ENCODE data around the gene SYTL5. TPM values are rescaled to one million over a fixed set of nuclear protein-coding genes. Genes with fewer than 3 reads are reported as not detected.

SYTL5 gene
- total RNA-seq, 1 experiment from 2014 or later: 0.04 TPM

- POLR2A ChIA-PET (ENCODE audit: unreplicated experiment): no interaction called here
- no peaks in the 10 kb centered on the region for H3K36me3 ChIP-seq (ENCODE audit: low read depth, low read length)
- ATAC-seq (no peak), DNase-seq (no peak)
- H2AFZ ChIP-seq (ENCODE audit: low read length): no peak overlapping the region
- H3K79me2 ChIP-seq (ENCODE audit: low read length): no peaks in the 10 kb centered on the region
- BruUV-seq (replicated peaks): no TSS peak
- H3K9ac ChIP-seq (ENCODE audit: low read length): no peak overlapping the region
- no peaks in the 10 kb centered on the region for H4K20me1 ChIP-seq (ENCODE audit: low read length)
- TF ChIP-seq CTCF (conservative IDR thresholded peaks at IDR 0.05; ENCODE audit: low read depth, low read length) (no peak), EZH2 (IDR thresholded peaks at IDR 0.05; ENCODE audit: low read length, unreplicated experiment) (no peak), EZH2phosphoT487 (IDR thresholded peaks at IDR 0.05; ENCODE audit: borderline replicate concordance, low read length) (no peak)
- CTCF ChIA-PET: no interaction called here
- intact Hi-C loops (cut with micrococcal nuclease): no loop called here
- H3K9me3 ChIP-seq (ENCODE audit: low read length): no peaks in the 10 kb centered on the region
- H3K4me1 ChIP-seq (ENCODE audit: insufficient read depth, low read length): peaks cover 15% of the 10 kb centered on the region
- no peak overlapping the region for H3K4me3 ChIP-seq (ENCODE audit: low read length)
- no peaks in the 10 kb centered on the region for H3K9me2 ChIP-seq (replicated peaks; ENCODE audit: low read length)
- no peak overlapping the region for H3K27ac ChIP-seq (ENCODE audit: low read length)
- H3K27me3 ChIP-seq (ENCODE audit: low read length): no peaks in the 10 kb centered on the region
- no peak overlapping the region for H3K4me2 ChIP-seq (ENCODE audit: low read length)
- H3F3A ChIP-seq (ENCODE audit: low read length, unreplicated experiment): no peaks in the 10 kb centered on the region
Observed at GRCh38 chrX:37997096-37997495, 9.3 kb upstream of the SYTL5 start.

GRCh38 chrX:37998586-37999262 is 7.6 kb upstream of the SYTL5 start:
- ChIA-PET CTCF (no interaction called here), POLR2A (ENCODE audit: unreplicated experiment) (no interaction called here)
- H3K9ac ChIP-seq (ENCODE audit: low read length): no peak overlapping the region
- no peak overlapping the region for H2AFZ ChIP-seq (ENCODE audit: low read length)
- peak overlapping the region; percentile 36 for H3K27ac ChIP-seq (ENCODE audit: low read length)
- H3K9me3 ChIP-seq (ENCODE audit: low read length): no peaks in the 10 kb centered on the region
- BruUV-seq (replicated peaks): no TSS peak
- no peaks in the 10 kb centered on the region for H3F3A ChIP-seq (ENCODE audit: low read length, unreplicated experiment)
- no peak overlapping the region for H3K4me3 ChIP-seq (ENCODE audit: low read length)
- DNase-seq: peak; percentile 85
- intact Hi-C loops (cut with micrococcal nuclease): no loop called here
- no peaks in the 10 kb centered on the region for H3K27me3 ChIP-seq (ENCODE audit: low read length)
- peak; percentile 98 for ATAC-seq
- TF ChIP-seq EZH2 (IDR thresholded peaks at IDR 0.05; ENCODE audit: low read length, unreplicated experiment): no peak
- no peak for TF ChIP-seq CTCF (conservative IDR thresholded peaks at IDR 0.05; ENCODE audit: low read depth, low read length)
- no peak for TF ChIP-seq EZH2phosphoT487 (IDR thresholded peaks at IDR 0.05; ENCODE audit: borderline replicate concordance, low read length)
- H3K4me2 ChIP-seq (ENCODE audit: low read length): peak overlapping the region; percentile 49
- H4K20me1 ChIP-seq (ENCODE audit: low read length): no peaks in the 10 kb centered on the region
- no peaks in the 10 kb centered on the region for H3K79me2 ChIP-seq (ENCODE audit: low read length)
- H3K36me3 ChIP-seq (ENCODE audit: low read depth, low read length): no peaks in the 10 kb centered on the region
- no peaks in the 10 kb centered on the region for H3K9me2 ChIP-seq (replicated peaks; ENCODE audit: low read length)
- peaks cover 15% of the 10 kb centered on the region for H3K4me1 ChIP-seq (ENCODE audit: insufficient read depth, low read length)

GRCh38 chrX:38000706-38001105 is 5.6 kb upstream of the SYTL5 start:
- Histone ChIP-seq H3K79me2 (ENCODE audit: low read length) (no peaks in the 10 kb centered on the region), H3K36me3 (ENCODE audit: low read depth, low read length) (no peaks in the 10 kb centered on the region), H3K27me3 (ENCODE audit: low read length) (no peaks in the 10 kb centered on the region), H4K20me1 (ENCODE audit: low read length) (no peaks in the 10 kb centered on the region), H3K4me2 (ENCODE audit: low read length) (no peak overlapping the region), H2AFZ (ENCODE audit: low read length) (no peak overlapping the region), H3F3A (ENCODE audit: low read length, unreplicated experiment) (no peaks in the 10 kb centered on the region), H3K9ac (ENCODE audit: low read length) (no peak overlapping the region), H3K9me2 (replicated peaks; ENCODE audit: low read length) (no peaks in the 10 kb centered on the region), H3K4me1 (ENCODE audit: insufficient read depth, low read length) (peaks cover 20% of the 10 kb centered on the region), H3K27ac (ENCODE audit: low read length) (no peak overlapping the region), H3K4me3 (ENCODE audit: low read length) (no peak overlapping the region), H3K9me3 (ENCODE audit: low read length) (no peaks in the 10 kb centered on the region)
- intact Hi-C loops (cut with micrococcal nuclease): no loop called here
- ChIA-PET CTCF (no interaction called here), POLR2A (ENCODE audit: unreplicated experiment) (no interaction called here)
- ATAC-seq (no peak), DNase-seq (no peak)
- BruUV-seq (replicated peaks): no TSS peak
- TF ChIP-seq EZH2 (IDR thresholded peaks at IDR 0.05; ENCODE audit: low read length, unreplicated experiment) (no peak), CTCF (conservative IDR thresholded peaks at IDR 0.05; ENCODE audit: low read depth, low read length) (no peak)
